Measurements from ENCODE around the gene SKP2. TPM values are rescaled to one million over a fixed set of nuclear protein-coding genes. Genes with fewer than 3 reads are reported as not detected.

The SKP2 gene
- total RNA-seq = 52.9 and 58.4 TPM in 2 replicates

DNA sequence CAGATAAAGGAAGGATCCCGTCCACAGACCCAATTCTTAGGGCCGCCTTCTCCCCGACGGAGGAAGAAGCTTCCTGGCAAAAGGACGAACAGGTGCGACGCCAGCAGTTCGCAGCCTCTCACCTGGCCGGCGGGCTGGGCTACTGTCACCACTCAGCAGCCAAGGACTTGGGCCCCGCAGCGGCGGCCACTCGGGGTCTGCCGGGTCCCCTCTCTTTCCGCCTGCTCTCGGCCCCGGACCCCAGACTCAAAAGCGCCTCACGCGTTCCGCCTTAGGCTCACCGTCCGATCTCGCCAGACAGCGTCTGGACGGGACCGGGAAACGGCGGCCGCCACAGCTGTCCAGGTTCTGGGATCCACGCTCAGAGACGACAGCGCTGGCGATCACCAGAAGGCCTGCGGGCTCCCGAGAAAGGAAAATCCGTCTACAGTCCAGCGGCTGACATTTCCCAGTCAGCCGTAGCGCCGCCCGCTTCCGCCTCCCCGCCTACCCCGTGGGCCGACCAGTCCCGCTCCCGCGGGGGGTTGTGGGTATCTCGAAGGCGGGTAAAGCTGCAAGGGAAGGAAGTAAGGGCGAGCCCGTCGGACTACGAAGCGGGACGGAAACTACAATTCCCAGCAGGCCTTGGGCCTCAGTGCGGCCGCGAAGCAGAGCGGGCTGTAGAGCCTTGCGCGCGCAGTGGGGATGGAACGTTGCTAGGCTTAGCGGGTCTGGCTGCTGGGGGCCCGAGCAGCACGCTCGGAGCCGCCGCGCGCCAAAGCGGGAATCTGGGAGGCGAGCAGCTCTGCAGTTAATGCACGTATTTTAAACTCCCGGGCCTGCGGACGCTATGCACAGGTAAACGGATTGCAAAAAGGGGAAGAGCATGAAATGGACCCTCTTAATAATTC is at the start of gene SKP2, which contains the start of gene LMBRD2:
Gene SKP2 (plus strand): TSS at position 678 of the 890 bp plus-strand sequence. CDS start 152 bp downstream, at position 830.
Gene LMBRD2 (minus strand): TSS at position 454 of the 890 bp plus-strand sequence. CDS start 8,538 bp downstream, outside the sequence.

Other genes starting within 250 kb of the SKP2 start
- gene CAPSL, start 213.5 kb upstream of the SKP2 start, total RNA-seq = not detected in 2 replicates
- not detected in 2 replicates for gene UGT3A1, start 160.7 kb upstream of the SKP2 start, total RNA-seq
- not detected in 2 replicates for gene UGT3A2, start 85.2 kb upstream of the SKP2 start, total RNA-seq
- gene LMBRD2, start 224 bp upstream of the SKP2 start, total RNA-seq = 27.9 and 40.1 TPM in 2 replicates
- gene NADK2, start 89.8 kb downstream of the SKP2 start, total RNA-seq = 37.4 and 54.4 TPM in 2 replicates
- gene RANBP3L, start 149.8 kb downstream of the SKP2 start, total RNA-seq = 0.30 and 0.60 TPM in 2 replicates

Measured in smooth muscle cell of the umbilical artery (primary cell).